ENCODE results near the gene RAVER1. TPM values are rescaled to one million over a fixed set of nuclear protein-coding genes. Genes with fewer than 3 reads are reported as not detected.

RAVER1 gene
- total RNA-seq, 1 donor from 2014 or later = 24.8 TPM

DNA sequence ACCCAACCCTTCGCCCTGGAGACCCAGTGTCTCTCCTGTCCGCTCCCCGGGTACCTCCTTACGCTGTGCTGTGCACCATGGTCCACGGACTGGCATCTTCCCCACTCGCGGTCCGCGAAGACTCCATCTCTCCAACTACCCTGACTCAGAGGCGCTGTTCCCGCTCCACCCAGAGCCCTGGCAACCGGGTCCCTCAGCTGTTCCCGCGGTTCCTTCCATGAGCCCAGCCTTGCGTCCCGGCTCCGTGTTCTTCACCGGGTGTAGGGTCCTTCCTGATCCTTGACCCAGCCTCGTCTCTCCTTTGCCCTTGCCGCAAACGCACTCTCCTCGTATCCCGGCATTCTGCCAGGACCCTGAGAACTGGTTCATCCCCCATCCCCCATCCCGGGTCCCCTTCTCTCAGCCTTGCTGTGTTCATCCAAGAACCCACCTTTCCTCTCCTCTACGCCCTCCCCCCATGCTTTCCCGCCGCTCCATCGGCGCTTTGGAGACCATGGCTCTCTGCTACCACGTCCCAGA, 42.9 kb downstream of the RAVER1 start:
- Mint-ChIP-seq H3K27ac (ENCODE audit: unreplicated experiment) (no peak overlapping the region), H3K27me3 (ENCODE audit: unreplicated experiment) (peaks cover 38% of the 10 kb centered on the region), H3K36me3 (ENCODE audit: unreplicated experiment) (no peaks in the 10 kb centered on the region), H3K4me1 (ENCODE audit: low read depth, unreplicated experiment) (peaks cover 5% of the 10 kb centered on the region), H3K4me3 (ENCODE audit: unreplicated experiment) (peak overlapping the region; percentile 74), H3K9me3 (ENCODE audit: unreplicated experiment) (peaks cover 12% of the 10 kb centered on the region)
- DNase-seq = no peak
- TF ChIP-seq, protein P1, sequence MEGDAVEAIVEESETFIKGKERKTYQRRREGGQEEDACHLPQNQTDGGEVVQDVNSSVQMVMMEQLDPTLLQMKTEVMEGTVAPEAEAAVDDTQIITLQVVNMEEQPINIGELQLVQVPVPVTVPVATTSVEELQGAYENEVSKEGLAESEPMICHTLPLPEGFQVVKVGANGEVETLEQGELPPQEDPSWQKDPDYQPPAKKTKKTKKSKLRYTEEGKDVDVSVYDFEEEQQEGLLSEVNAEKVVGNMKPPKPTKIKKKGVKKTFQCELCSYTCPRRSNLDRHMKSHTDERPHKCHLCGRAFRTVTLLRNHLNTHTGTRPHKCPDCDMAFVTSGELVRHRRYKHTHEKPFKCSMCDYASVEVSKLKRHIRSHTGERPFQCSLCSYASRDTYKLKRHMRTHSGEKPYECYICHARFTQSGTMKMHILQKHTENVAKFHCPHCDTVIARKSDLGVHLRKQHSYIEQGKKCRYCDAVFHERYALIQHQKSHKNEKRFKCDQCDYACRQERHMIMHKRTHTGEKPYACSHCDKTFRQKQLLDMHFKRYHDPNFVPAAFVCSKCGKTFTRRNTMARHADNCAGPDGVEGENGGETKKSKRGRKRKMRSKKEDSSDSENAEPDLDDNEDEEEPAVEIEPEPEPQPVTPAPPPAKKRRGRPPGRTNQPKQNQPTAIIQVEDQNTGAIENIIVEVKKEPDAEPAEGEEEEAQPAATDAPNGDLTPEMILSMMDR (IDR thresholded peaks at IDR 0.05; ENCODE audit: partially characterized antibody, unreplicated experiment) = no peak

DNA sequence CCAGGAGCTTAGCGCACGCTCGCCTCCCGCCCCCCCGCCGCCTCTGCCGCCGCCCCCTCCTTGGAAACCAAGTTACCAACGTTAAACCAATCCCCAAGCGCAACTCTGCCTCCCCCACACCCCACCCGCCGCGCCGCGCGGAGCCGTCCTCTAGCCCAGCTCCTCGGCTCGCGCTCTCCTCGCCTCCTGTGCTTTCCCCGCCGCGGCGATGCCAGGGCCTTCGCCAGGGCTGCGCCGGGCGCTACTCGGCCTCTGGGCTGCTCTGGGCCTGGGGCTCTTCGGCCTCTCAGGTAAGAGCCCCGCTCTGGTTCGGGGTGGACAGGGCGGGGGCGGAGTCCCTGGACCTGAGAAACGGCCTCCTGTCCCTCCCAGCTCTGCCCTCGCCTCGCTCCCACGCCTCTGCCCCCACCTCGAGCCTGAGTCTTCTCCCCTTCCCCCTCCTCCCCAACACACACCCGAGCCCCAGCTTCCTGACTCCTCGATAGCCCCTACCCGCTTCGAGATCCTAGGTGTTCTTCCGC, 43.4 kb downstream of the RAVER1 start, which contains the start of gene ICAM5:
Gene ICAM5 (plus strand): TSS at position 117 of the 521 bp plus-strand sequence. CDS start 92 bp downstream, at position 209.
- peaks cover 5% of the 10 kb centered on the region for H3K4me1 Mint-ChIP-seq (ENCODE audit: low read depth, unreplicated experiment)
- H3K27ac Mint-ChIP-seq (ENCODE audit: unreplicated experiment) = no peak within 1 kb of the TSS
- H3K36me3 Mint-ChIP-seq (ENCODE audit: unreplicated experiment) = no peaks in the 10 kb centered on the region
- peaks cover 38% of the 10 kb centered on the region for H3K27me3 Mint-ChIP-seq (ENCODE audit: unreplicated experiment)
- peak; percentile 40 for DNase-seq
- TF ChIP-seq, protein P1 (IDR thresholded peaks at IDR 0.05; ENCODE audit: partially characterized antibody, unreplicated experiment) = no peak
- peak within 1 kb of the TSS; percentile 74 for H3K4me3 Mint-ChIP-seq (ENCODE audit: unreplicated experiment)
- H3K9me3 Mint-ChIP-seq (ENCODE audit: unreplicated experiment) = peaks cover 14% of the 10 kb centered on the region

DNA sequence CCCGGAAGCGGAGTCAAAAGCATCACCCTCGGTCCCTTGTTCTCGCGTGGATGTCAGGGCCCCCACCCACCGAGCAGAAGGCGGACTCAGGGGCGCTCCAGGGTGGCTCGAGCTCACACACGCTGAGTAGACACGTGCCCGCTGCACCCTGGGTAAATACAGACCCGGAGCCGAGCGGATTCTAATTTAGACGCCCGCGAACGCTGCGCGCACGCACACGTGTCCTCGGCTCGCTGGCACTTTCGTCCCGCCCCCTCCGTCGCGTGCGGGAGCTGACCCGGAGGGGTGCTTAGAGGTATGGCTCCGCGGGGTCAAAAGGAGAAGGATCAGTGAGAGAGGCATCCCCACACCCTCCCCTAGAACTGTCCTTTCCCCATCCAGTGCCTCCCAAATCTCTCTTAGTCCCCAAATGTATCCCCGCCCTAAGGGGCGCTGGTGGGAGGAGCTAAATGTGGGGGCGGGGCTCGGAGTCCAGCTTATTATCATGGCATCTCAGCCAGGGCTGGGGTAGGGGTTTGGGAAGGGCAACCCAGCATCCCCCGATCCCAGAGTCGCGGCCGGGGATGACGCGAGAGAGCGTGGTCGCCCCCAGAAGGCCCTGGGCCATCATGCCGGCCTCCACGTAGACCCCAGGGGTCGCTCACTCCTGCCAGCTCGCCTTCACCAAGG, 44.0 kb downstream of the RAVER1 start:
- TF ChIP-seq, protein P1 (IDR thresholded peaks at IDR 0.05; ENCODE audit: partially characterized antibody, unreplicated experiment) = no peak
- DNase-seq = peak; percentile 46
- Mint-ChIP-seq H3K27me3 (ENCODE audit: unreplicated experiment) (peaks cover 34% of the 10 kb centered on the region), H3K27ac (ENCODE audit: unreplicated experiment) (no peak overlapping the region), H3K36me3 (ENCODE audit: unreplicated experiment) (no peaks in the 10 kb centered on the region), H3K4me3 (ENCODE audit: unreplicated experiment) (peak overlapping the region; percentile 31), H3K4me1 (ENCODE audit: low read depth, unreplicated experiment) (peaks cover 5% of the 10 kb centered on the region), H3K9me3 (ENCODE audit: unreplicated experiment) (peaks cover 14% of the 10 kb centered on the region)

DNA sequence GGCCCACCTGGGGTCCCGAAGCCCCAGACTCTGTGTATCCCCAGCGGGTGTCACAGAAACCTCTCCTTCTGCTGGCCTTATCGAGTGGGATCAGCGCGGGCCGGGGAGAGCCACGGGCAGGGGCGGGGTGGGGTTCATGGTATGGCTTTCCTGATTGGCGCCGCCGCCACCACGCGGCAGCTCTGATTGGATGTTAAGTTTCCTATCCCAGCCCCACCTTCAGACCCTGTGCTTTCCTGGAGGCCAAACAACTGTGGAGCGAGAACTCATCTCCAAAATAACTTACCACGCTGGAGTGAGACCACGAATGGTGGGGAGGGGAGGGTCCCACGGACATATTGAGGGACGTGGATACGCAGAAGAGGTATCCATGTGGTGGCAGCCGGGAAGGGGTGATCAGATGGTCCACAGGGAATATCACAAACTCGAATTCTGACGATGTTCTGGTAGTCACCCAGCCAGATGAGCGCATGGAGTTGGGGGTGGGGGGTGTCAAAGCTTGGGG, 44.6 kb downstream of the RAVER1 start:
- TF ChIP-seq, protein P1 (IDR thresholded peaks at IDR 0.05; ENCODE audit: partially characterized antibody, unreplicated experiment) = no peak
- DNase-seq = no peak
- H3K36me3 Mint-ChIP-seq (ENCODE audit: unreplicated experiment) = no peaks in the 10 kb centered on the region
- no peak overlapping the region for H3K27ac Mint-ChIP-seq (ENCODE audit: unreplicated experiment)
- H3K9me3 Mint-ChIP-seq (ENCODE audit: unreplicated experiment) = peaks cover 14% of the 10 kb centered on the region
- H3K27me3 Mint-ChIP-seq (ENCODE audit: unreplicated experiment) = peaks cover 31% of the 10 kb centered on the region
- peak overlapping the region; percentile 31 for H3K4me3 Mint-ChIP-seq (ENCODE audit: unreplicated experiment)
- H3K4me1 Mint-ChIP-seq (ENCODE audit: low read depth, unreplicated experiment) = peaks cover 5% of the 10 kb centered on the region
